Measurements from ENCODE around the gene TPM4. TPM values are rescaled to one million over a fixed set of nuclear protein-coding genes. Genes with fewer than 3 reads are reported as not detected.
A peak's percentile ranks its signal among the peaks of the same experiment; 100 is the strongest.

TPM4 gene
- total RNA-seq, 1 donor from 2014 or later, result 357 TPM

GRCh38 chr19:16067205-16067938 lies 8.9 kb upstream of the TPM4 start:
- DNase-seq (ENCODE audit: low read depth, low spot score), result no peak
- no peak for TF ChIP-seq CTCF (conservative IDR thresholded peaks at IDR 0.05)
- Mint-ChIP-seq H3K9me3 (peaks cover 5% of the 10 kb centered on the region), H3K27ac (ENCODE audit: unreplicated experiment) (no peak overlapping the region), H3K27me3 (ENCODE audit: low read depth) (no peaks in the 10 kb centered on the region), H3K4me1 (peaks cover 22% of the 10 kb centered on the region), H3K36me3 (ENCODE audit: low read depth) (no peaks in the 10 kb centered on the region), H3K4me3 (no peak overlapping the region)

- no peak overlapping the region for H3K4me3 Mint-ChIP-seq
- no peak for TF ChIP-seq CTCF (conservative IDR thresholded peaks at IDR 0.05)
- H3K27ac Mint-ChIP-seq (ENCODE audit: unreplicated experiment), result no peak overlapping the region
- peaks cover 30% of the 10 kb centered on the region for H3K4me1 Mint-ChIP-seq
- DNase-seq (ENCODE audit: low read depth, low spot score), result no peak
- no peaks in the 10 kb centered on the region for H3K27me3 Mint-ChIP-seq (ENCODE audit: low read depth)
- no peaks in the 10 kb centered on the region for H3K9me3 Mint-ChIP-seq
- no peaks in the 10 kb centered on the region for H3K36me3 Mint-ChIP-seq (ENCODE audit: low read depth)
Observed at GRCh38 chr19:16068696-16069259, 7.5 kb upstream of the TPM4 start.

DNA sequence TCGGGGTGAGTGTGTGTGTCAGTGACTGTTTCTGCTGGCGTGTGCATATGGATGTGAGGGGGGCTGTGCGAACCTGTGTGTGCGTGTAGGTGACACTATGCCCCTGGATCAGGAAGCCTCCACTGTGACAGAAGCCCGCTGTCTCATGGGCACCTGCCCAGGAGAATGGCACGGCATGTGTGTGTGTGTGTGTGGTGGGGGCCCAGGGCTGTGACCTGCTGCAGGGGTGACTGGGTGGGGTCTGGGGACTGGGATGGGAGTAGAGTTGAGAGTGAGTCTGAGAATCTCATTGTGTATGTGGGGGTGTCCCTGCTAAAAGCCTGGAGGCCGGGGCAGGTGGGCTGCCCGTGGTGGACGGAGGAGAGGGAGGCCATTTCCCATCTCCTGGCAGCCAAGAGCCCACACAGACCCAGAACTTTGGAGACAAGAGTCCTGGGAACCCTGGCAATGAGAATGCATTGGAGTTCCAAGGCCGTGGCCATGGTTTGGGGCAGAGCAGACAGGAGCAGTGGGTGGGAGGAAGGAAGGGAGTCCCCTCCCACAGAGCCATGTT lies 6.4 kb upstream of the TPM4 start:
- DNase-seq (ENCODE audit: low read depth, low spot score), result no peak
- no peaks in the 10 kb centered on the region for H3K36me3 Mint-ChIP-seq (ENCODE audit: low read depth)
- H3K9me3 Mint-ChIP-seq, result no peaks in the 10 kb centered on the region
- no peak overlapping the region for H3K4me3 Mint-ChIP-seq
- H3K27me3 Mint-ChIP-seq (ENCODE audit: low read depth), result no peaks in the 10 kb centered on the region
- H3K4me1 Mint-ChIP-seq, result peaks cover 35% of the 10 kb centered on the region
- no peak overlapping the region for H3K27ac Mint-ChIP-seq (ENCODE audit: unreplicated experiment)
- no peak for TF ChIP-seq CTCF (conservative IDR thresholded peaks at IDR 0.05)

GRCh38 chr19:16070366-16070990 lies 5.8 kb upstream of the TPM4 start:
- DNase-seq (ENCODE audit: low read depth, low spot score), result no peak
- Mint-ChIP-seq H3K27me3 (ENCODE audit: low read depth) (no peaks in the 10 kb centered on the region), H3K27ac (ENCODE audit: unreplicated experiment) (no peak overlapping the region), H3K36me3 (ENCODE audit: low read depth) (no peaks in the 10 kb centered on the region), H3K4me1 (peaks cover 38% of the 10 kb centered on the region), H3K9me3 (no peaks in the 10 kb centered on the region), H3K4me3 (no peak overlapping the region)
- no peak for TF ChIP-seq CTCF (conservative IDR thresholded peaks at IDR 0.05)

DNA sequence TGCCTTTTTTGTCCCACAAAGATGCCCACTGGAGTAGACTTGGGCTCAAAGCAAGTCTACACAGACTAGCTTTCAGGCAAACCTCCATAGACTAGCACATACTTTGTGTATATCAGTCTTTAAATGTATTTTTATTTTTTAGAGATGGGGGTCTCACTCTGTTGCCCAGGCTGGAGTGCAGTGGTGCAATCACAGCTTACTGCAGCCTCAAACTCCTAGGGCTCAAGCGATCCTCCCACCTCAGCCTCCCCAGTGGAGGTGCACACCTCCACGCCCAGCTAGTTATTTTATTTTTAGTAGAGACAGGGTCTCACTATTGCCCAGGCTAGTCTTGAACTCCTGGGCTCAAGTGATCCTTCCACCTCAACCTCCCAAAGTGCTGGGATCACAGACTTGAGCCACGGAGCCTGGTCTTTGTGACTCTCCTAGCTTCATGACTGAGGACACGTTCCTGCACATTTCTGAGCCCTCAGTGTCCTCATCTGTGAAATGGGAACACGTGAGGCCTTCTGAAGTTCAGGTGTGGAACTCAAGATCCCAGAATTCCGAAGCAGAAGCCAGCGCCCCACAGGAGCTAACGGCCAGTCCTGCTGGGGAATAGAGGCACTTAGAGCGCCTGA lies 5.1 kb upstream of the TPM4 start:
- Mint-ChIP-seq H3K27me3 (ENCODE audit: low read depth) (no peaks in the 10 kb centered on the region), H3K36me3 (ENCODE audit: low read depth) (no peaks in the 10 kb centered on the region), H3K4me1 (peaks cover 39% of the 10 kb centered on the region), H3K4me3 (peak overlapping the region; percentile 11), H3K9me3 (no peaks in the 10 kb centered on the region), H3K27ac (ENCODE audit: unreplicated experiment) (peak overlapping the region; percentile 45)
- DNase-seq (ENCODE audit: low read depth, low spot score), result no peak
- TF ChIP-seq CTCF (conservative IDR thresholded peaks at IDR 0.05), result no peak

All from neural crest cell (in vitro differentiated cells).